DOHH2 (cell line): ENCODE results near the gene ATP8B1.
A peak's percentile ranks its signal among the peaks of the same experiment; 100 is the strongest.

Experiments used
- H3F3A ChIP-seq: fragments of 200-600 bp; sonication (generic), shearing (Covaris generic); 2 replicates; pipeline ENCODE4 v1.6.0; 2016; ENCODE audit warnings: antibody characterized with exemption, mild to moderate bottlenecking; ENCODE audit not compliant: control insufficient read depth, insufficient read depth
- H3K27ac ChIP-seq: fragments of 200-600 bp; sonication (generic); 2 replicates; pipeline ENCODE4 v1.5.1; 2014; ENCODE audit warnings: low read depth, mild to moderate bottlenecking, low read length, moderate library complexity
- H3K27me3 ChIP-seq: fragments of 200-600 bp; sonication (generic); 2 replicates; pipeline ENCODE4 v1.6.1; 2014; ENCODE audit warnings: mild to moderate bottlenecking, low read length, mixed read lengths; ENCODE audit not compliant: control insufficient read depth
- H3K36me3 ChIP-seq: fragments of 200-600 bp; sonication (generic); 2 replicates; pipeline ENCODE4 v1.6.1; 2014; ENCODE audit warnings: mild to moderate bottlenecking, low read length, moderate library complexity, mixed read lengths; ENCODE audit not compliant: control insufficient read depth
- H3K4me1 ChIP-seq: fragments of 200-600 bp; sonication (generic); 2 replicates; pipeline ENCODE4 v1.6.1; 2014; ENCODE audit warnings: mild to moderate bottlenecking, low read length, mixed read lengths; ENCODE audit not compliant: control insufficient read depth
- H3K4me2 ChIP-seq: fragments of 200-600 bp; sonication (generic); 2 replicates; pipeline ENCODE4 v1.6.0; 2014; ENCODE audit warnings: mild to moderate bottlenecking, low read length, moderate library complexity
- H3K4me3 ChIP-seq: fragments of 200-600 bp; sonication (generic); 2 replicates; pipeline ENCODE4 v1.5.1; 2014; ENCODE audit warnings: mild to moderate bottlenecking, low read length, mixed read lengths
- H3K79me2 ChIP-seq: fragments of 200-600 bp; sonication (generic); 2 replicates; pipeline ENCODE4 v1.6.1; 2014; ENCODE audit warnings: mild to moderate bottlenecking, low read length, mixed read lengths; ENCODE audit not compliant: control insufficient read depth
- H3K9me2 ChIP-seq: fragments of 200-600 bp; sonication (generic); replicated peaks from 2 replicates; pipeline ENCODE4 v1.6.1; 2014; ENCODE audit warnings: mild to moderate bottlenecking, low read length, mixed read lengths; ENCODE audit not compliant: control insufficient read depth
- H3K9me3 ChIP-seq: fragments of 200-600 bp; sonication (generic); 2 replicates; pipeline ENCODE4 v1.6.1; 2014; ENCODE audit warnings: antibody characterized with exemption, low read length, mixed read lengths; ENCODE audit not compliant: control insufficient read depth, insufficient read depth
- H4K20me1 ChIP-seq: fragments of 200-600 bp; sonication (generic); 2 replicates; pipeline ENCODE4 v1.6.0; 2014; ENCODE audit warnings: low read depth, mild to moderate bottlenecking, antibody characterized with exemption, low read length, moderate library complexity; ENCODE audit not compliant: control insufficient read depth, insufficient read depth
- CTCF ChIP-seq: fragments of 200-600 bp; sonication (generic); IDR thresholded peaks from one replicate; pipeline ENCODE4 v1.5.1; 2014; ENCODE audit warnings: antibody characterized with exemption, mild to moderate bottlenecking, low read depth, low read length; ENCODE audit not compliant: poor library complexity, severe bottlenecking
- EZH2phosphoT487 ChIP-seq: fragments of 200-600 bp; sonication (generic); IDR thresholded peaks from 2 replicates; pipeline ENCODE4 v1.6.1; 2017; ENCODE audit warnings: borderline replicate concordance, mild to moderate bottlenecking, antibody characterized with exemption, low read length, moderate library complexity, mixed read lengths

The ATP8B1 gene

GRCh38 chr18:57834616-57835015 lies 31.5 kb upstream of the ATP8B1 start:
- Histone ChIP-seq H4K20me1 (no peaks in the 10 kb centered on the region), H3K4me3 (no peak overlapping the region), H3K4me2 (no peak overlapping the region), H3K27me3 (0 out of 2 replicates have a peak, but pooled peaks cover 2% of the 10 kb centered on the region), H3K9me2 (no peaks in the 10 kb centered on the region), H3K9me3 (peaks cover 5% of the 10 kb centered on the region; the same call in 1 of the 2 replicates), H3K79me2 (no peaks in the 10 kb centered on the region), H3K27ac (no peak overlapping the region), H3F3A (peaks cover 5% of the 10 kb centered on the region; the same call in 1 of the 2 replicates), H3K4me1 (peaks cover 47% of the 10 kb centered on the region), H3K36me3 (no peaks in the 10 kb centered on the region)
- no peak for TF ChIP-seq CTCF
- no peak for TF ChIP-seq EZH2phosphoT487

GRCh38 chr18:57833441-57834101 lies 30.5 kb upstream of the ATP8B1 start:
- H3K4me1 ChIP-seq, result peaks cover 37% of the 10 kb centered on the region
- no peaks in the 10 kb centered on the region for H3K79me2 ChIP-seq
- H3K4me2 ChIP-seq, result peak overlapping the region; percentile 58
- peaks cover 4% of the 10 kb centered on the region; the same call in 1 of the 2 replicates for H3F3A ChIP-seq
- H3K36me3 ChIP-seq, result no peaks in the 10 kb centered on the region
- TF ChIP-seq CTCF (no peak), EZH2phosphoT487 (no peak)
- H3K27ac ChIP-seq, result no peak overlapping the region
- no peaks in the 10 kb centered on the region for H3K9me2 ChIP-seq
- H3K27me3 ChIP-seq, result 0 out of 2 replicates have a peak, but pooled peaks cover 2% of the 10 kb centered on the region
- H4K20me1 ChIP-seq, result no peaks in the 10 kb centered on the region
- peak overlapping the region; percentile 36 for H3K4me3 ChIP-seq
- peaks cover 5% of the 10 kb centered on the region; the same call in 1 of the 2 replicates for H3K9me3 ChIP-seq

GRCh38 chr18:57832730-57833129 lies 29.6 kb upstream of the ATP8B1 start:
- peak overlapping the region; percentile 58; the same call in 1 of the 2 replicates for H3K4me2 ChIP-seq
- H3K9me3 ChIP-seq, result peaks cover 5% of the 10 kb centered on the region; the same call in 1 of the 2 replicates
- no peaks in the 10 kb centered on the region for H3K9me2 ChIP-seq
- H3F3A ChIP-seq, result no peaks in the 10 kb centered on the region
- TF ChIP-seq CTCF, result no peak
- no peak for TF ChIP-seq EZH2phosphoT487
- no peaks in the 10 kb centered on the region for H4K20me1 ChIP-seq
- peaks cover 29% of the 10 kb centered on the region for H3K4me1 ChIP-seq
- H3K4me3 ChIP-seq, result no peak overlapping the region
- no peak overlapping the region for H3K27ac ChIP-seq
- no peaks in the 10 kb centered on the region for H3K79me2 ChIP-seq
- no peaks in the 10 kb centered on the region for H3K36me3 ChIP-seq
- H3K27me3 ChIP-seq, result 0 out of 2 replicates have a peak, but pooled peaks cover 2% of the 10 kb centered on the region
